Body of pancreas (tissue), 4 donors: Measurements from ENCODE around the gene TSPAN18. TPM values are rescaled to one million over a fixed set of nuclear protein-coding genes. Genes with fewer than 3 reads are reported as not detected.

Experiments used
- ATAC-seq: fragments of 150-250 bp; one replicate; pipeline ENCODE4 v1.9.1; 2016
- DNase-seq, 4 donors: peaks; one replicate each; pipeline ENCODE4 v3.0.0-alpha.2; 2019
- H3K27ac ChIP-seq, 4 donors: fragments of 200-600 bp; sonication (generic); 1 replicate in 3 of 4; 2 replicates in 1 of 4; pipeline versions ENCODE4 v1.5.1 to v1.6.1; 2016 to 2019; ENCODE audit warnings: mild to moderate bottlenecking in 1 of 4, mixed read lengths in 1 of 4, moderate library complexity in 1 of 4
- H3K27me3 ChIP-seq, 2 donors: fragments of 200-600 bp; sonication (generic); one replicate each; pipeline ENCODE4 v1.6.0; 2016; ENCODE audit warnings: mild to moderate bottlenecking in 1 of 2
- H3K36me3 ChIP-seq, 2 donors: fragments of 200-600 bp; sonication (generic); replicated peaks in 1 of 2; 2 replicates each; pipeline ENCODE4 v1.5.1; 2016; ENCODE audit warnings: low read depth in 2 of 2; ENCODE audit not compliant: insufficient read depth in 1 of 2
- H3K4me1 ChIP-seq: fragments of 200-600 bp; sonication (generic); one replicate; pipeline ENCODE4 v1.6.0; 2016
- H3K4me3 ChIP-seq, 2 donors: fragments of 200-600 bp; sonication (generic); 1 replicate in 1 of 2; 2 replicates in 1 of 2; pipeline ENCODE4 v1.5.1; 2016 to 2019
- H3K9me3 ChIP-seq, 3 donors: fragments of 200-600 bp; sonication (generic); 1 replicate in 2 of 3; 2 replicates in 1 of 3; pipeline ENCODE4 v1.5.1; 2016
- CTCF ChIP-seq, 7 experiments: fragments of 450-650 bp in 4 of 7; fragments of 200-600 bp in 3 of 7; sonication (generic) in 3 of 7; IDR thresholded peaks; one replicate each; pipeline ENCODE4 v1.5.1; 2016 to 2019; ENCODE audit warnings: antibody characterized with exemption in 7 of 7
- POLR2A ChIP-seq, 3 donors: fragments of 450-650 bp; IDR thresholded peaks; one replicate each; pipeline ENCODE4 v1.6.1; 2016; ENCODE audit warnings: antibody characterized with exemption in 3 of 3, mild to moderate bottlenecking in 2 of 3
- WGBS, 2 donors: methylation state at CpG; one replicate each; pipeline ENCODE4 v1.1.5; 2017; 5-methylcytosine and 5-hydroxymethylcytosine counted together
- intact Hi-C: fragments of 100-400 bp; cut with DNase I; formaldehyde crosslinking; loops from one replicate; pipeline ENCODE4 v1.15.1; 2023
- total RNA-seq, 2 donors: library from RNA; depleted of rRNA; stranded (reverse); fragments of >200 nt; gene quantifications; one replicate each; pipeline ENCODE4 v1.1.0, GENCODE V29; 2016

Gene TSPAN18
- total RNA-seq, 2 donors from 2014 or later = 2.1 to 3.0 TPM

GRCh38 chr11:44955015-44955738 is 228.4 kb downstream of the TSPAN18 start:
- DNase-seq (peak in 3 of 4 donors; percentile 27 to 78 (median 57)), ATAC-seq (no peak)
- H3K27me3 ChIP-seq = no peaks in the 10 kb centered on the region
- no peaks in the 10 kb centered on the region for H3K36me3 ChIP-seq
- TF ChIP-seq CTCF (IDR thresholded peaks at IDR 0.05) (no peak), POLR2A (IDR thresholded peaks at IDR 0.05) (no peak)
- WGBS, 2 donors = 60 to 66% methylated on average over 5 of the region's 5 CpGs
- intact Hi-C loops = no loop called here
- H3K27ac ChIP-seq = peak overlapping the region in 2 of 4 donors; percentile 2 to 55
- no peaks in the 10 kb centered on the region for H3K9me3 ChIP-seq
- peaks cover 19% of the 10 kb centered on the region for H3K4me1 ChIP-seq
- H3K4me3 ChIP-seq = no peak overlapping the region

- no peak overlapping the region for H3K4me3 ChIP-seq
- WGBS, 2 donors = 35 to 41% methylated on average over 9 to 35 of the region's 35 CpGs
- TF ChIP-seq CTCF (IDR thresholded peaks at IDR 0.05) (no peak), POLR2A (IDR thresholded peaks at IDR 0.05) (no peak)
- H3K36me3 ChIP-seq = no peaks in the 10 kb centered on the region
- peaks cover 4% of the 10 kb centered on the region for H3K4me1 ChIP-seq
- DNase-seq (no peak), ATAC-seq (no peak)
- H3K27ac ChIP-seq = no peak overlapping the region
- no peaks in the 10 kb centered on the region for H3K27me3 ChIP-seq
- no peaks in the 10 kb centered on the region for H3K9me3 ChIP-seq
- intact Hi-C loops = no loop called here
These were observed 230.3 kb downstream of the TSPAN18 start for GRCh38 chr11:44957040-44957515.

GRCh38 chr11:44957776-44958564 is 231.2 kb downstream of the TSPAN18 start:
- no peak for ATAC-seq
- no peak overlapping the region for H3K27ac ChIP-seq
- no peak for DNase-seq

GRCh38 chr11:44959064-44959463 is 232.3 kb downstream of the TSPAN18 start:
- WGBS, 2 donors = 92 to 93% methylated on average over 2 to 3 of the region's 3 CpGs
- H3K9me3 ChIP-seq = no peaks in the 10 kb centered on the region
- no peak overlapping the region for H3K27ac ChIP-seq
- no peak overlapping the region for H3K4me3 ChIP-seq
- ATAC-seq (no peak), DNase-seq (no peak)
- H3K27me3 ChIP-seq = no peaks in the 10 kb centered on the region
- intact Hi-C loops = no loop called here
- peaks cover 4% of the 10 kb centered on the region for H3K4me1 ChIP-seq
- no peaks in the 10 kb centered on the region for H3K36me3 ChIP-seq
- TF ChIP-seq CTCF (IDR thresholded peaks at IDR 0.05) (no peak), POLR2A (IDR thresholded peaks at IDR 0.05) (no peak)

More at GRCh38 chr11:44957776-44958564, 231.2 kb downstream of the TSPAN18 start:
- TF ChIP-seq POLR2A (IDR thresholded peaks at IDR 0.05) = no peak
- no peak for TF ChIP-seq CTCF (IDR thresholded peaks at IDR 0.05)
- H3K9me3 ChIP-seq = no peaks in the 10 kb centered on the region
- intact Hi-C loops = no loop called here
- H3K4me1 ChIP-seq = peaks cover 4% of the 10 kb centered on the region
- WGBS, 2 donors = 60% methylated on average over 7 to 8 of the region's 8 CpGs
- no peak overlapping the region for H3K4me3 ChIP-seq
- no peaks in the 10 kb centered on the region for H3K27me3 ChIP-seq
- no peaks in the 10 kb centered on the region for H3K36me3 ChIP-seq
